Measurements from ENCODE around the gene JOSD2.
A peak's percentile ranks its signal among the peaks of the same experiment; 100 is the strongest.
"Not testable (repeated sequence)": the region's sequence is repeated elsewhere in the genome, so short reads cannot be mapped to it uniquely, and the experiment has no call there.

JOSD2 gene

DNA sequence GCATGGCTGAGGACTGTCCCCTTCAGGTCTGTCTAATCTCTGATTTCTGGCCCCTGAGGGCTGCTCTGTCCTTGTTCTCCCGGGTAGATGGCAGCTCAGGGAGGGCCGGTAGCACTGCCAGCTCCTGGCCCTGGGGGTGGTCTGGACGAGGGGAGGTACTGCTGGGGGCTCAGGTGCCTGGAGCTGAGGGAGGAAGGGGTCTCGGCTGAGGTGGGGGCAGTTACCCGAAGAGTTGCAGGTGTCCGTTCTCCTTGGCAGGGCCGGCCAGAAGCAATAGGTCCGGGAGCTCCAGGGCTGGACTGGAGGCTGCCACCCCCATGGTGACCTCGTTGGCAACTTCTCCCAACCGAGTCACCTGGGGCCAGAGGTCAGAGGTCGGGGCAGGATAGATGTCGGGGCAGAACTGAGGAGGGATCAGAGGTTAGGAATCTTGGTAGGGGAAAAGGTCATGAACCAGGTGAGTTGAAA lies 35.9 kb downstream of the JOSD2 start:
- no peak for DNase-seq

DNA sequence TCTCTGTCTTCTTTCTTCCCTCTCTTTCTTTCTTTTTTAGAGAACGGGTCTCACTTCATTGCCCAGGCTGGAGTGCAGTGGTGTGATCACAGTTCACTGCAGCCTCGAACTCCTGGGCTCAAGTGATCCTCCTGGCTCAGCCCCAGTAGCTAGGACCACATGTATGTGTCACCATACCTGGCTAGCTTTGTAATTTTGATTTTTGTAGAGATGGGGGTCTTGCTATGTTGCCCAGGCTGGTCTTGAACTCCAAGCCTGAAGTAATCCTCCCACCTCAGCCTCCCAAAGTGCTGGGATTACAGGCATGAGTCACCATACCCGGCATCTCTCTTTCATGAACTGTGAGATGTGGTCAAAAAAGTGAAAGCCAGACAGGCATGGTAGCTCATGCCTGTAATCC lies 37.7 kb downstream of the JOSD2 start:
- DNase-seq = not testable (repeated sequence)

DNA sequence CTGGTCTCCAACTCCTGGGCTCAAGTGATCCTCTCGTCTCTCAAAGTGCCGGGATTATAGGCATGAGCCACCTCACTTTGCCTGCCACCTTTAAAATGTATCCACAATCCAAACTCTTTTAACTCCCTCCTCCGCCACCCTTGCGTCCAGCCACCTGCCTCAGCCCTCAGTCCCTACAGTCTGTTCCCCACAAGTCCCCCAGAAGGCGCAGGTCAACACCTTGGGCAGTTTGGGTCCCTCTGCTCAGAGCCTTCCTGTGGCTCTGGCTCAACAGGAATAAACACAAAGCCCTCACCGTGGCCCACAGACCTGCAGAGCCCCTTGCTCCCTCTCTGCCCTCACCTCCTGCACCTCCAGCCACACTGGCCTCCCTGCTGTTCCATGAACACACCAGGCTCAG lies 42.2 kb downstream of the JOSD2 start:
- DNase-seq = no peak

DNA sequence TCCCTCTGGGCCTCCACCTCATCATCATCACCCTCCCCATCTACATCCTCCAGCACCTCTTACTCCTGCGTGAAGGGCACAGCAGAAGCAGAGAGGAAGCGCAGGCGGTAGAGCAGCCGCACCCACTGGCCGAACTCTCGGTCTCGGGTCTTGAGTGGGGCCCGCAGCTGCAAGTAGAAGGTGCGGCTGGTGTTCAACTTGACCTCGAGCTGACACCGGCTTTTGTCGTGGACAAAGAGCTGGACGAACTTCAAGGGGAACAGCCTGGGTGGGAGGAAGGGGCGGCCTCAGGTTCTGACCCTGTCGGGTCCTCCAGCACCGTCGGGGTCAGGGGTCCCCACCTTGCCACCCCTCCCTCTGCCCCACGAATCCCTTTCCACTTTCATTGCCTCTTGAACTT lies 43.4 kb downstream of the JOSD2 start:
- no peak for DNase-seq

- DNase-seq = no peak
These were observed 44.3 kb downstream of the JOSD2 start for GRCh38 chr19:50466706-50467039.

GRCh38 chr19:50465986-50466705 lies 44.8 kb downstream of the JOSD2 start:
- peak; percentile 78 for DNase-seq

DNA sequence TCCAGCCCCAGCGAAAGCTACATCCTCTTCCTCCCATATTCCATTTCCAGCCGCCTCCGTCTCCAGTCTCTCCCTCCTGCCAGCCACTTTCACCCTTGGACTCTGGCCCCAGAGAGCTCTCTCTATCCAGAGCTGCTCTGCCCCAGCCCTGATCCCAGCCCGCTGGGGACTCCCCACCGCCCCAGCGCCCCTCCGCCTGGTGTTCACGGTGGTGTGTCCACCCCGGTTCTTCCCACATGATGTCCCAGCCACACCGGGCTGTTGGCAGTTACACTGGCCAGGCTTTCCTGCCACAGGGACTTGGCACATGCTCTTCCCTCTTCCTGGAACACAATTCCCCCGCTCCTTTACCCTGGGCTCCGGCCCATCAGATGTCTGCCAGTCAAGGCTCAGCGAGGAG lies 46.0 kb downstream of the JOSD2 start:
- no peak for DNase-seq

- no peak for DNase-seq
These were observed 46.6 kb downstream of the JOSD2 start for GRCh38 chr19:50464348-50464747.

DNA sequence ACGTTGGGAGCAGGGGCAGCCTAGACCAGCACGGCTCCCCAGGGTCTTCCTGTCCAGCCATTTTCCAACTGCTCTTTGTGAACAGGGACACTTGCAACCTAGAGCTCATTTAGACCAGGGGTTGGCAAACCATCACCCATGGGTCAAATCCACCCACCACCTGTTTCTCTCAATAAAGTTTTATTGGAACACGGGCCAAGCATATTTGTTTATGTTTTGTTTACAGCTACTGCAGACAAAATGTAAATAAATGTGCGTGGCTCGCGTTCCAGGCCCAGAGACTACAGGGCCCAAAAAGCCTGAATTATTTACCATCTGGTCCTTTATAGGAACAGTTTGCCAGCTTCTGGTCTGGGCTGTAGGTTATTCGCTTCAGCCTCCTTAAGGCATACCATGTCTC lies 48.0 kb downstream of the JOSD2 start:
- no peak for DNase-seq

DNA sequence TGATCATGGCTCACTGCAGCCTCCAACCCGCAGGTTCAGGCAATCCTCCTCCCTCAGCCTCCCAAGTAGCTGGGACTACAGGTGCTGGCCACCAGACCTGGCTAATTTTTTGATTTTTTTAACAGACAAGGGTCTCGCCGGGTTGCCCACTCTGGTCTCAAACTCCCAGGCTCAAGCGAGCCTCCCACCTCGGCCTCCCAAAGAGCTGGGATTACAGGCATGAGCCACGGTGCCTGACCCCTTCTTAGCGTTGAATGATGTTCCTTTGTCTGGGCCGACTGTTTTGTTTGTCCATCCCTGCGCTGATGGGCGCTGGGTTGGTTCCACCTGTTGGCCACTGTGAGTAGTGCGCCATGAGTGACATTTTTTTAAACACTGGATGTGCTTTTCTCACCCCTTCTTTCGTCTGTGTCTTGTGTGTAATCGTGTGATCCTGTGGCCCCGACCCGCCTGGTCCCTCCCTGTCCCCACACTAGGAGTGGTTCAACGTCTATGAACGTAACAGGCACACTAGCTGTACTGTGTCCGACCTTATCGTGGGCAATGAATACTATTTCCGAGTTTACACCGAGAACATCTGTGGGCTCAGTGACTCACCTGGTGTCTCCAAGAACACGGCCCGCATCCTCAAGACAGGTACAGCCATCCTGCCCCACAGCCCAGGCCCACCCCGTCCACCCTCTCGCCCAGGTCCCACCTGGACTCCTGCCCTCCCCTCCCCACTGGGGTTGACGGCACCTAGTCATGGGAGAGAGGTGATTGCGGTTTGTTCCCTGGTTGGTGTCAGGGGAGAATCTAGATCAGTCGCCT lies 49.7 kb downstream of the JOSD2 start:
- peak; percentile 56 for DNase-seq

DNA sequence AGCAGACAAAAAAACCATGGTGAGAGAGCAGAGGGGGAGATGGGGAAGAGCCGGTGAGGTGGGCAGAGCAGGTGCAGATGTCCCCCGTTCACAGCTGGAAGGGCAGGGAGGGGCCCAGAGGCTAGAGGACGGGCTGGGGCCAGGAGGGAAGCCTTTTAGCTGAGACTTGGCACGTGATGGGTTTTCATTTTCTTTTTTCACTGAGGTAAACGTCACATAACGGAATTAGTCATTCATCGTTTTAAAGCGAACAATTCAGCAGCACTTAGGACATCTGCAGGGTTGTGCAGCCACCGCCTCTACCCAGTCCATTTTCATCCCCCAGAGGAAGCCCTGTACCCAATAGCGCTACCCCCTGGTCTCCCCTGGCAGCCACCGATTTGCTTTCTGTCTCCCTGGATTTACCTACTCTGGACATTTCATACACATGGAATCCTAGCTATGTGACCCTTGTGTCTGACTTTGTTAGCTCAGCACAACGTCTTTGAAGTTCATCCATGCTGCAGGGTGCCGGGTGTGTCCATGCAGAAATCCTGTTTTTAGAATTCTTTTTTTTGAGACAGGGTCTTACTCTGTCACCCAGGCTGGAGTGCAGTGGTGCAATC lies 50.7 kb downstream of the JOSD2 start:
- DNase-seq = no peak

DNA sequence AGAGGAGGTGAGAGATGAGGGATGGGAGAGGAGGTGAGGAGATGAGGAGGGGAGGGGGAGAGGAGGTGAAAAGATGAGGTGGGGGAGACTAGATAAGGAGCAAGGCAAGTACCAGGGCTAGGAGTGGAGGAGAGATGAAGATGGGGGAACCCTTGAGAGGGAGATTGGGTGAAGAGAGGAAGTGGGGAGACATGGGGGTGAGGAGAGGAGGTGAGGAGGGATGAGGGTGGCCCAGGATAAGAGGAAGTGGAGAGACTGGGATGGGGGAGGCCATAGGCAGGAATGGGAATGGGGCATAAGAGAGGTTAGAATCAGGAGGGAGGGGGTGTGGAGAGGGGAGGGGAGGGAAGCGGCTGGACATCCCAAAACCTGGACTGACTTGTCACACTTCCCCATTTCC lies 51.4 kb downstream of the JOSD2 start:
- DNase-seq = no peak

DNA sequence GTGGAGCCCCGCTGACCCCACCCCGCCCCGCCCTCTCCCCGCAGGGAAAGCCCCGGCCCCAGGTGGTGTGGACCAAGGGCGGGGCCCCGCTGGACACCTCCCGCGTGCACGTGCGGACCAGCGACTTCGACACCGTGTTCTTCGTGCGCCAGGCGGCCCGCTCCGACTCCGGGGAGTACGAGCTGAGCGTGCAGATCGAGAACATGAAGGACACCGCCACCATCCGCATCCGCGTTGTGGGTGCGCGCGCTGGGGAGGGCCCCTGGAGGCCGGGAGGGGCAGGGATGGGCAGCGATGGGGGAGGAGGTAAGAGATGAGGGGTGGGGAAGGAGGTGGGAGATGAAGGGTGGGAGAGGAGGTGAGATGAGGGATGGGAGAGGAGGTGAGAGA lies 51.9 kb downstream of the JOSD2 start:
- no peak for DNase-seq

DNA sequence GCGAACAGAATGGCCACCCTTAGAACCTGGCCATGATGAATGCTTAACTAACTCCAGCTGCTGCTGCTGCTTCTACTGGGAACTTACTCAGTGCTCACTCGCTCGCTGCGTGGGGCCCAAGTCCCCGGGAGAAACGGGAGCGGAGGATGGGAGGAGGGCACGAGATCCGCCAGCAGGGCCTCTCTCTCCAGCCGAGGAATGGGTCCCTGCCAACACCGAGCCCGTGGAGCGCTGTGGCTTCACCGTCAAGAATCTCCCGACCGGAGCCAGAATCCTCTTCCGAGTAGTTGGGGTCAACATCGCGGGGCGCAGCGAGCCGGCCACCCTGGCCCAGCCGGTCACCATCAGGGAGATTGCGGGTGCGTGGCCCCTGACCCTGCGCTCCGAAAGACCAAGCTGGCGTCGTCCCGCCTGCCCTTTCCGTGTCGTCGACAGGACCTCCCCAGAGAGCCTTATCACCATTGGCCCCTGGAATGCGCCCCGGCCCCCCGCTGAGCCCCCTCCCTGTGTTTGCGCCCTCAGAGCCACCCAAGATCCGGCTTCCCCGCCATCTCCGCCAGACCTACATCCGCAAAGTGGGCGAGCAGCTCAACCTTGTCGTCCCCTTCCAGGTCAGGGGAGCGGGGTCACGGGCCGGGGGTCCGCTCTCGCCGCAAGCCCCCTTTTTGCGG lies 52.5 kb downstream of the JOSD2 start:
- DNase-seq = no peak

DNA sequence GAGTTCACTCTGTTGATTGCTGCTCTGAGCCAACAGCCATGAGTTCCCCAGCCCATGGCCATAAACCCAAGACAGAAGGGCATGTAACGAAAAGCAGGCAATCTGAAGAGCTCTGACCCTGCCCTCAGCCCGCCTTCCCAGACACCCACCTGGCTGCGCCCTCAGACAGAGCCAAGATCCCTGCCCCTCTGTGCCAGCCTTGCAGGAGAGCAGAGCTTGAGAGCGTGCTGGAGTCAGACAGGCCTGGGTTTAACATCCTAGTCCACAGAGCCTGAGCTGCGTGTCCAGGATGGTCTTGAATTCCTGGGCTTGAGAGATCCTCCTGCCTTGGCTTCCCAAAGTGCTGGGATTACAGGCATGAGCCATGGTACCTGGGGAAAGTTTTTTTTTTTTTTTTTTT lies 53.7 kb downstream of the JOSD2 start:
- no peak for DNase-seq

Data from NCI-H774 (cell line).